ENCODE measurements around the gene ADCK1. TPM values are rescaled to one million over a fixed set of nuclear protein-coding genes. Genes with fewer than 3 reads are reported as not detected.
A peak's percentile ranks its signal among the peaks of the same experiment; 100 is the strongest.

The ADCK1 gene
- total and polyA plus RNA-seq, 9 of the 15 experiments (the other 6 are each of a cell fraction or from before 2014, with no cell fraction given) = 2.8 to 8.9 (median 4.3) TPM

- TF ChIP-seq E2F8 (IDR thresholded peaks at IDR 0.05; ENCODE audit: low read depth, partially characterized antibody) (peak; percentile 25), RNF2 (IDR thresholded peaks at IDR 0.05) (peak; percentile 53), BACH1 (tag; IDR thresholded peaks at IDR 0.05) (no peak), MXI1 (IDR thresholded peaks at IDR 0.05; ENCODE audit: low read depth, low read length) (no peak; the same call in 1 of the 2 replicates), RCOR1 (IDR thresholded peaks at IDR 0.05; ENCODE audit: borderline replicate concordance in 1 of 2, low read depth in 2 of 2, low read length in 2 of 2) (peak in 1 of 2 experiments; percentile 75; a peak in 2 of 4 replicates), ZBTB8A (IDR thresholded peaks at IDR 0.05; ENCODE audit: partially characterized antibody) (no peak), FUS (optimal IDR thresholded peaks at IDR 0.05; ENCODE audit: low read depth, low read length) (no peak), E4F1 (CRISPR knock-in tag; IDR thresholded peaks at IDR 0.05; ENCODE audit: borderline replicate concordance) (no peak), LCOR (CRISPR knock-in tag; IDR thresholded peaks at IDR 0.05) (peak; percentile 92), BCLAF1 (IDR thresholded peaks at IDR 0.05; ENCODE audit: borderline replicate concordance in 1 of 2, control insufficient read depth in 1 of 2, low read depth in 2 of 2, low read length in 1 of 2) (no peak), MAX (CRISPR knock-in tag; IDR thresholded peaks at IDR 0.05) (peak; percentile 89), ELF1 (tag; IDR thresholded peaks at IDR 0.05) (no peak), ZNF280A (IDR thresholded peaks at IDR 0.05; ENCODE audit: low read depth, partially characterized antibody) (no peak), GATA2 (CRISPR knock-in tag; IDR thresholded peaks at IDR 0.05) (peak; percentile 72)
Observed at GRCh38 chr14:77825895-77826519, 26.1 kb downstream of the ADCK1 start (continued).

Data from K562 (cell line).